ENCODE measurements around the gene PPP1CC.

DNA sequence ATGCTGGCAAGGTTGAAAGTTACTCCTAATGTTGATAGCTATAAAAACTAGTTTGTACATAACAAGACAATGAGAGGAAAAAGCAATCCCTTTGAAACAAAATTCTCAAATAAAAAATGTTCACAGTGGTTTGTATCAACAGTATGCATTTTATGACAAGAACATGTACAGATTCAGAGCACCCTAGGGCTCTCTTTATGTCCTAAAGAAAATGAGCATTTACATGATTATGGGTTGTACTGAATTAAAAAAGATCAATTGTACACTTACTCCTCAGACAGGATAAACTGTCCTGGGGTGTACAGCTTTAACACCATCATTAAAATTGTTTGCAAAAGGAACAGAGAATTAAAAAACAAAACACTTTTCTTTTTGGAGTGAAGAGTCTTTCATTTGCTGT is 22.2 kb downstream of the PPP1CC start:
- TF ChIP-seq, protein P1, sequence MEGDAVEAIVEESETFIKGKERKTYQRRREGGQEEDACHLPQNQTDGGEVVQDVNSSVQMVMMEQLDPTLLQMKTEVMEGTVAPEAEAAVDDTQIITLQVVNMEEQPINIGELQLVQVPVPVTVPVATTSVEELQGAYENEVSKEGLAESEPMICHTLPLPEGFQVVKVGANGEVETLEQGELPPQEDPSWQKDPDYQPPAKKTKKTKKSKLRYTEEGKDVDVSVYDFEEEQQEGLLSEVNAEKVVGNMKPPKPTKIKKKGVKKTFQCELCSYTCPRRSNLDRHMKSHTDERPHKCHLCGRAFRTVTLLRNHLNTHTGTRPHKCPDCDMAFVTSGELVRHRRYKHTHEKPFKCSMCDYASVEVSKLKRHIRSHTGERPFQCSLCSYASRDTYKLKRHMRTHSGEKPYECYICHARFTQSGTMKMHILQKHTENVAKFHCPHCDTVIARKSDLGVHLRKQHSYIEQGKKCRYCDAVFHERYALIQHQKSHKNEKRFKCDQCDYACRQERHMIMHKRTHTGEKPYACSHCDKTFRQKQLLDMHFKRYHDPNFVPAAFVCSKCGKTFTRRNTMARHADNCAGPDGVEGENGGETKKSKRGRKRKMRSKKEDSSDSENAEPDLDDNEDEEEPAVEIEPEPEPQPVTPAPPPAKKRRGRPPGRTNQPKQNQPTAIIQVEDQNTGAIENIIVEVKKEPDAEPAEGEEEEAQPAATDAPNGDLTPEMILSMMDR (conservative IDR thresholded peaks at IDR 0.05; ENCODE audit: low read length) = no peak
- TF ChIP-seq EZH2phosphoT487 (IDR thresholded peaks at IDR 0.05; ENCODE audit: borderline replicate concordance) = no peak
